K562 (cell line): Measurements from ENCODE around the gene NECTIN1. TPM values are rescaled to one million over a fixed set of nuclear protein-coding genes. Genes with fewer than 3 reads are reported as not detected.

Source experiments
- C11orf30 ChIP-seq: fragments of 450-650 bp; IDR thresholded peaks from 2 replicates; pipeline ENCODE4 v1.6.1; 2016; ENCODE audit warnings: low read depth, mild to moderate bottlenecking
- CAMTA2 ChIP-seq: fragments of 250-450 bp; sonication (Bioruptor Pico); conservative IDR thresholded peaks from 2 replicates; pipeline ENCODE4 v1.5.1; 2022
- CBX3 ChIP-seq, 2 experiments: IDR thresholded peaks; 1 replicate in 1 of 2; 2 replicates in 1 of 2; pipeline ENCODE4 v1.6.1; 2012; ENCODE audit warnings: inconsistent platforms in 2 of 2, low read length in 2 of 2, borderline replicate concordance in 1 of 2, control low read depth in 1 of 2
- DMBX1 ChIP-seq: fragments of 250-450 bp; sonication (Bioruptor Pico); IDR thresholded peaks from 2 replicates; pipeline ENCODE4 v1.8.0; 2022; ENCODE audit warnings: inconsistent platforms, mild to moderate bottlenecking, moderate library complexity, borderline replicate concordance
- EHMT2 ChIP-seq: fragments of 450-650 bp; IDR thresholded peaks from 2 replicates; pipeline ENCODE4 v1.6.1; 2018; ENCODE audit warnings: antibody characterized with exemption
- KDM4B ChIP-seq, 2 experiments: fragments of 450-650 bp in 1 of 2; sonication (generic) in 1 of 2; IDR thresholded peaks; 2 replicates each; pipeline ENCODE4 v1.6.1; 2016 to 2017; ENCODE audit warnings: borderline replicate concordance in 2 of 2, antibody characterized with exemption in 1 of 2, low read depth in 1 of 2, mild to moderate bottlenecking in 1 of 2
- MCM3 ChIP-seq: fragments of 450-650 bp; IDR thresholded peaks from 2 replicates; pipeline ENCODE4 v1.6.1; 2016
- NFIX ChIP-seq: fragments of 250-450 bp; sonication (Bioruptor Pico); IDR thresholded peaks from 2 replicates; pipeline ENCODE4 v1.4.0; 2020; ENCODE audit warnings: low read depth, mild to moderate bottlenecking, moderate library complexity
- RBM39 ChIP-seq: fragments of 200-400 bp; formaldehyde crosslinking; optimal IDR thresholded peaks from 2 replicates; pipeline ENCODE3; 2018; ENCODE audit warnings: low read depth, low read length
- SMAD2 ChIP-seq: fragments of 150-350 bp; IDR thresholded peaks from 2 replicates; pipeline ENCODE4 v1.6.1; 2014; ENCODE audit warnings: low read depth, mild to moderate bottlenecking, low read length
- SP1 ChIP-seq: sonication (generic); formaldehyde crosslinking; IDR thresholded peaks from 2 replicates; pipeline ENCODE4 v1.8.1; 2022; ENCODE audit warnings: mild to moderate bottlenecking, missing genetic modification reagents
- SRSF1 ChIP-seq: fragments of 200-400 bp; formaldehyde crosslinking; IDR thresholded peaks from 2 replicates; pipeline ENCODE4 v1.6.1; 2017; ENCODE audit warnings: mild to moderate bottlenecking, low read depth, low read length, moderate library complexity
- TAL1 ChIP-seq: fragments of 450-650 bp; IDR thresholded peaks from 2 replicates; pipeline ENCODE4 v1.6.1; 2016; ENCODE audit warnings: mild to moderate bottlenecking
- TBP ChIP-seq: optimal IDR thresholded peaks from 2 replicates; pipeline ENCODE3; 2011; ENCODE audit warnings: low read depth, low read length, improper control_type of control experiment
- TEAD4 ChIP-seq, 2 experiments: sonication (generic) in 1 of 2; formaldehyde crosslinking in 1 of 2; IDR thresholded peaks; 2 replicates each; pipeline versions ENCODE4 v1.6.1 to v1.8.0; 2012 to 2022; ENCODE audit warnings: borderline replicate concordance in 1 of 2, inconsistent platforms in 1 of 2, low read length in 1 of 2, mild to moderate bottlenecking in 1 of 2, missing genetic modification reagents in 1 of 2
- ZNF584 ChIP-seq: fragments of 200-800 bp; sonication (Bioruptor generic); IDR thresholded peaks from 2 replicates; pipeline ENCODE4 v1.6.1; 2016; ENCODE audit warnings: low read depth, mild to moderate bottlenecking, missing genetic modification characterization, missing compliant biosample characterization
- polyA plus RNA-seq, 8 experiments: library from polyadenylated mRNA; depleted of rRNA in 4 of 8; stranded (reverse) in 5 of 8; unstranded in 3 of 8; fragments of >200 nt; fragmentation: Nextera tagmentation in 2 of 8; fragmentation: Illumina TruSeq in 1 of 8; extraction: Ambion mirVana in 2 of 8; extraction: Trizol in 1 of 8; gene quantifications; 2 replicates each; pipeline versions ENCODE4 v1.2.1 to v1.2.3, GENCODE V29; 2011 to 2014; ENCODE audit warnings: inconsistent platforms in 1 of 8, missing spikeins in 1 of 8
- total RNA-seq, 7 experiments: library from RNA; depleted of rRNA in 6 of 7; stranded (reverse); fragments of >200 nt in 6 of 7; fragmentation: Illumina TruSeq in 2 of 7; extraction: Trizol in 2 of 7; gene quantifications; 2 replicates each; pipeline versions ENCODE4 v1.2.1 to v1.2.3, GENCODE V29; 2011 to 2021; ENCODE audit warnings: low replicate concordance in 1 of 7
- TF ChIP-seq, protein P1 (sequence below): fragments of 250-450 bp; sonication (Bioruptor Pico); IDR thresholded peaks from 2 replicates; pipeline ENCODE4 v1.8.0; 2022; ENCODE audit warnings: moderate library complexity, mild to moderate bottlenecking, inconsistent platforms
- TF ChIP-seq, protein P2 (sequence below): sonication (generic); IDR thresholded peaks from 2 replicates; pipeline ENCODE4 v1.6.1; 2016
- TF ChIP-seq, protein P3 (sequence below): fragments of 250-450 bp; sonication (Bioruptor Pico); IDR thresholded peaks from 2 replicates; pipeline ENCODE4 v1.5.0; 2021
- TF ChIP-seq, protein P4 (sequence below), 2 experiments: fragments of 450-650 bp; IDR thresholded peaks; 2 replicates each; pipeline ENCODE4 v1.6.1; 2016
- TF ChIP-seq, protein P5 (sequence below): sonication (generic); formaldehyde crosslinking; IDR thresholded peaks from 2 replicates; pipeline ENCODE4 v1.8.0; 2022; ENCODE audit warnings: mild to moderate bottlenecking, low read depth, missing genetic modification reagents
- TF ChIP-seq, protein P6 (sequence below): fragments of 250-450 bp; sonication (Bioruptor Pico); IDR thresholded peaks from 2 replicates; pipeline ENCODE4 v1.8.0; 2021; ENCODE audit warnings: moderate library complexity, mild to moderate bottlenecking, inconsistent platforms
- TF ChIP-seq, protein P7 (sequence below): fragments of 450-650 bp; IDR thresholded peaks from 2 replicates; pipeline ENCODE4 v1.6.1; 2016; ENCODE audit warnings: low read depth, mild to moderate bottlenecking, moderate library complexity

The NECTIN1 gene
- total and polyA plus RNA-seq, 9 of the 15 experiments (the other 6 are each of a cell fraction or from before 2014, with no cell fraction given), result 0.09 to 0.53 (median 0.23) TPM; not detected in 2

DNA sequence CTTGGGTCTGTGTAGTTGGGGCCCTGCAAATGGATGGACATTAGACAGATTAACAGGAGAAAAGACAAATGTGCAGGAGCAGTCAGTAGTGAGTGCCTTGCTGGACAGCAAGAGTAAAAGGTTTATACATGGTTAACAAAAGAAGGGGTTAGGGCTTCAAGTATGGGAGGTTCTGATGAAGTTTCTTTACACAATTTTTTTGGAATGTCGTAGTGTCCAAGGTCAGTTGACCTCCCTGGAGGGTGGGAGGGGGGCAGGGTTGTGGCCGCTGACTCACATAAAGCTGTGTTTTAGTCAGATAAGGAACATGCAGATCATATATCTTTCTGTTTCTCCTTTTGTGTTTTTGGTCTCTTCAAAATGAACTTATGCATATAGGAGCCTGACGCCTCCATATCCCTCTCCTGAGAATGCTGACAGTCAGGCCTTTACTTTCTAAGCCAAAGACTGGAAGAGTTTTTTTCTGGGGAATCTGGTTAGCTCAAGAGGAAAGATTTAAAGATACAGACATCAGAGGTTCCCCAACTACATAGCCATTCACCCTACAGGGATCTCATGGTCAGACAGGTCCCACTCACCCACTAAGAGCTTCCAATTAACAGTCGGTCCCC lies 134.3 kb downstream of the NECTIN1 start (continued):
- peak; percentile 63 for TF ChIP-seq ZNF584 (CRISPR knock-in tag)
- TF ChIP-seq, protein P1, sequence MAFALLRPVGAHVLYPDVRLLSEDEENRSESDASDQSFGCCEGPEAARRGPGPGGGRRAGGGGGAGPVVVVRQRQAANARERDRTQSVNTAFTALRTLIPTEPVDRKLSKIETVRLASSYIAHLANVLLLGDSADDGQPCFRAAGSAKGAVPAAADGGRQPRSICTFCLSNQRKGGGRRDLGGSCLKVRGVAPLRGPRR (CRISPR knock-in tag), result 0 out of 2 replicates have a peak, but pooled peaks have one; percentile 25
- TF ChIP-seq SMAD2, result no peak
- TF ChIP-seq CBX3 (IDR thresholded peaks at IDR 0.05; ENCODE audit: borderline replicate concordance in 1 of 2, low read length in 2 of 2), result no peak
- peak; percentile 84 for TF ChIP-seq TAL1
- TF ChIP-seq, protein P2, sequence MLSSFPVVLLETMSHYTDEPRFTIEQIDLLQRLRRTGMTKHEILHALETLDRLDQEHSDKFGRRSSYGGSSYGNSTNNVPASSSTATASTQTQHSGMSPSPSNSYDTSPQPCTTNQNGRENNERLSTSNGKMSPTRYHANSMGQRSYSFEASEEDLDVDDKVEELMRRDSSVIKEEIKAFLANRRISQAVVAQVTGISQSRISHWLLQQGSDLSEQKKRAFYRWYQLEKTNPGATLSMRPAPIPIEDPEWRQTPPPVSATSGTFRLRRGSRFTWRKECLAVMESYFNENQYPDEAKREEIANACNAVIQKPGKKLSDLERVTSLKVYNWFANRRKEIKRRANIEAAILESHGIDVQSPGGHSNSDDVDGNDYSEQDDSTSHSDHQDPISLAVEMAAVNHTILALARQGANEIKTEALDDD, result 0 out of 2 replicates have a peak, but pooled peaks have one; percentile 19
- peak; percentile 11; the same call in 1 of the 2 replicates for TF ChIP-seq C11orf30
- TF ChIP-seq TEAD4 (IDR thresholded peaks at IDR 0.05; ENCODE audit: low read length), result peak; percentile 91
- no peak for TF ChIP-seq TEAD4 (CRISPR knock-in tag; IDR thresholded peaks at IDR 0.05; ENCODE audit: borderline replicate concordance)
- no peak for TF ChIP-seq KDM4B (IDR thresholded peaks at IDR 0.05; ENCODE audit: borderline replicate concordance in 2 of 2, low read depth in 1 of 2)
- TF ChIP-seq TBP, result no peak
- TF ChIP-seq, protein P3, sequence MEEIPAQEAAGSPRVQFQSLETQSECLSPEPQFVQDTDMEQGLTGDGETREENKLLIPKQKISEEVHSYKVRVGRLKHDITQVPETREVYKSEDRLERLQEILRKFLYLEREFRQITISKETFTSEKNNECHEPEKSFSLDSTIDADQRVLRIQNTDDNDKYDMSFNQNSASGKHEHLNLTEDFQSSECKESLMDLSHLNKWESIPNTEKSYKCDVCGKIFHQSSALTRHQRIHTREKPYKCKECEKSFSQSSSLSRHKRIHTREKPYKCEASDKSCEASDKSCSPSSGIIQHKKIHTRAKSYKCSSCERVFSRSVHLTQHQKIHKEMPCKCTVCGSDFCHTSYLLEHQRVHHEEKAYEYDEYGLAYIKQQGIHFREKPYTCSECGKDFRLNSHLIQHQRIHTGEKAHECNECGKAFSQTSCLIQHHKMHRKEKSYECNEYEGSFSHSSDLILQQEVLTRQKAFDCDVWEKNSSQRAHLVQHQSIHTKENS, result no peak
- TF ChIP-seq, protein P4, sequence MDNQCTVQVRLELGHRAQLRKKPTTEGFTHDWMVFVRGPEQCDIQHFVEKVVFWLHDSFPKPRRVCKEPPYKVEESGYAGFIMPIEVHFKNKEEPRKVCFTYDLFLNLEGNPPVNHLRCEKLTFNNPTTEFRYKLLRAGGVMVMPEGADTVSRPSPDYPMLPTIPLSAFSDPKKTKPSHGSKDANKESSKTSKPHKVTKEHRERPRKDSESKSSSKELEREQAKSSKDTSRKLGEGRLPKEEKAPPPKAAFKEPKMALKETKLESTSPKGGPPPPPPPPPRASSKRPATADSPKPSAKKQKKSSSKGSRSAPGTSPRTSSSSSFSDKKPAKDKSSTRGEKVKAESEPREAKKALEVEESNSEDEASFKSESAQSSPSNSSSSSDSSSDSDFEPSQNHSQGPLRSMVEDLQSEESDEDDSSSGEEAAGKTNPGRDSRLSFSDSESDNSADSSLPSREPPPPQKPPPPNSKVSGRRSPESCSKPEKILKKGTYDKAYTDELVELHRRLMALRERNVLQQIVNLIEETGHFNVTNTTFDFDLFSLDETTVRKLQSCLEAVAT (IDR thresholded peaks at IDR 0.05), result 0 out of 4 replicates have a peak, but pooled peaks of 1 of the 2 experiments have one; percentile 50
- TF ChIP-seq NFIX (CRISPR knock-in tag), result no peak
- TF ChIP-seq MCM3, result no peak
- TF ChIP-seq DMBX1 (CRISPR knock-in tag), result no peak
- TF ChIP-seq SP1 (CRISPR knock-in tag), result no peak
- no peak for TF ChIP-seq CAMTA2 (CRISPR knock-in tag)
- TF ChIP-seq SRSF1, result no peak
- no peak for TF ChIP-seq RBM39
- TF ChIP-seq, protein P5, sequence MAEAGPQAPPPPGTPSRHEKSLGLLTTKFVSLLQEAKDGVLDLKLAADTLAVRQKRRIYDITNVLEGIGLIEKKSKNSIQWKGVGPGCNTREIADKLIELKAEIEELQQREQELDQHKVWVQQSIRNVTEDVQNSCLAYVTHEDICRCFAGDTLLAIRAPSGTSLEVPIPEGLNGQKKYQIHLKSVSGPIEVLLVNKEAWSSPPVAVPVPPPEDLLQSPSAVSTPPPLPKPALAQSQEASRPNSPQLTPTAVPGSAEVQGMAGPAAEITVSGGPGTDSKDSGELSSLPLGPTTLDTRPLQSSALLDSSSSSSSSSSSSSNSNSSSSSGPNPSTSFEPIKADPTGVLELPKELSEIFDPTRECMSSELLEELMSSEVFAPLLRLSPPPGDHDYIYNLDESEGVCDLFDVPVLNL, result no peak
- TF ChIP-seq EHMT2, result no peak
- TF ChIP-seq, protein P6, sequence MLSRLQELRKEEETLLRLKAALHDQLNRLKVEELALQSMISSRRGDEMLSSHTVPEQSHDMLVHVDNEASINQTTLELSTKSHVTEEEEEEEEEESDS (CRISPR knock-in tag), result no peak
- TF ChIP-seq, protein P7, sequence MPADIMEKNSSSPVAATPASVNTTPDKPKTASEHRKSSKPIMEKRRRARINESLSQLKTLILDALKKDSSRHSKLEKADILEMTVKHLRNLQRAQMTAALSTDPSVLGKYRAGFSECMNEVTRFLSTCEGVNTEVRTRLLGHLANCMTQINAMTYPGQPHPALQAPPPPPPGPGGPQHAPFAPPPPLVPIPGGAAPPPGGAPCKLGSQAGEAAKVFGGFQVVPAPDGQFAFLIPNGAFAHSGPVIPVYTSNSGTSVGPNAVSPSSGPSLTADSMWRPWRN, result peak; percentile 44; the same call in 1 of the 2 replicates
